ENCODE results near the gene FABP3.

DNA sequence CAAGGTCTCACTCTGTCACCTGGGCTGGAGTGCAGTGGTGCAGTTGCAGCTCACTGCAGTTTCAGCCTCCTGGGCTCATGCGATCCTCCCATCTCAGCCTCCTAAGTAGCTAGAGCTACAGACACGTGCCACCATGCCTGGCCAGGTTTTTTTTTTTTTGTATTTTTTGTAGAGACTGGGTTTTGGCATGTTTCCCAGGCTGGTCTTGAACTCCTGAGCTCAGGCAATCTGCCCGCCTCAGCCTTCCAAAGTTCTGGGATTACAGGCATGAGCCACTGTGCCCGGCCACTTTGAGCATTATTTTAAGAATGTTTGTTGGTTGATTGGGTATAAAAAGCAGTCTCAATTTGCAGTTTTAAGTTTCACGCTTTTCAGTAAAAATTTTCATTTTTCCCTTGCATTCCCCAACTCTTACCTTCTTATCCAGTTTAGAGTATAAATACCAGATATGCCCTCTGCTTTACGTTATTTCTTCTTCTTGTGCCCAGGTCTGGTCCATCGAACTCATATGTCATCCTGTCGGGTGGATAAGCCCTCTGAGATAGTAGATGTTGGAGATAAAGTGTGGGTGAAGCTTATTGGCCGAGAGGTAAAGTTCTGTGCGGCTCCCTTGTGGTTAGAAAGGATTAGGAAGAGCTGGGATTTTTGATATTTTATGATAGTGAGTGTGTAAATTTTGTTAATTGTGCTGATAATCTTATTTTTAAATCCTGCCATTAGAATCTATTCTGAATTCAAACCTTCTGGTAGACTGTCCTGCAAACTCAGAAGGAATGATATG is 36.0 kb downstream of the FABP3 start:
- no peak for TF ChIP-seq POLR2A (IDR thresholded peaks at IDR 0.05)
- TF ChIP-seq, protein P1, sequence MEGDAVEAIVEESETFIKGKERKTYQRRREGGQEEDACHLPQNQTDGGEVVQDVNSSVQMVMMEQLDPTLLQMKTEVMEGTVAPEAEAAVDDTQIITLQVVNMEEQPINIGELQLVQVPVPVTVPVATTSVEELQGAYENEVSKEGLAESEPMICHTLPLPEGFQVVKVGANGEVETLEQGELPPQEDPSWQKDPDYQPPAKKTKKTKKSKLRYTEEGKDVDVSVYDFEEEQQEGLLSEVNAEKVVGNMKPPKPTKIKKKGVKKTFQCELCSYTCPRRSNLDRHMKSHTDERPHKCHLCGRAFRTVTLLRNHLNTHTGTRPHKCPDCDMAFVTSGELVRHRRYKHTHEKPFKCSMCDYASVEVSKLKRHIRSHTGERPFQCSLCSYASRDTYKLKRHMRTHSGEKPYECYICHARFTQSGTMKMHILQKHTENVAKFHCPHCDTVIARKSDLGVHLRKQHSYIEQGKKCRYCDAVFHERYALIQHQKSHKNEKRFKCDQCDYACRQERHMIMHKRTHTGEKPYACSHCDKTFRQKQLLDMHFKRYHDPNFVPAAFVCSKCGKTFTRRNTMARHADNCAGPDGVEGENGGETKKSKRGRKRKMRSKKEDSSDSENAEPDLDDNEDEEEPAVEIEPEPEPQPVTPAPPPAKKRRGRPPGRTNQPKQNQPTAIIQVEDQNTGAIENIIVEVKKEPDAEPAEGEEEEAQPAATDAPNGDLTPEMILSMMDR (IDR thresholded peaks at IDR 0.05): no peak
- no peak for TF ChIP-seq POLR2AphosphoS5 (IDR thresholded peaks at IDR 0.05)
